ENCODE data around the gene FAM9A.

- TF ChIP-seq CTCF (IDR thresholded peaks at IDR 0.05) (no peak), POLR2A (IDR thresholded peaks at IDR 0.05) (no peak)
Measured at GRCh38 chrX:8845469-8845868, 44.3 kb upstream of the FAM9A start.
